ENCODE results near the gene SYNJ1. TPM values are rescaled to one million over a fixed set of nuclear protein-coding genes. Genes with fewer than 3 reads are reported as not detected.

Gene SYNJ1, protein sequence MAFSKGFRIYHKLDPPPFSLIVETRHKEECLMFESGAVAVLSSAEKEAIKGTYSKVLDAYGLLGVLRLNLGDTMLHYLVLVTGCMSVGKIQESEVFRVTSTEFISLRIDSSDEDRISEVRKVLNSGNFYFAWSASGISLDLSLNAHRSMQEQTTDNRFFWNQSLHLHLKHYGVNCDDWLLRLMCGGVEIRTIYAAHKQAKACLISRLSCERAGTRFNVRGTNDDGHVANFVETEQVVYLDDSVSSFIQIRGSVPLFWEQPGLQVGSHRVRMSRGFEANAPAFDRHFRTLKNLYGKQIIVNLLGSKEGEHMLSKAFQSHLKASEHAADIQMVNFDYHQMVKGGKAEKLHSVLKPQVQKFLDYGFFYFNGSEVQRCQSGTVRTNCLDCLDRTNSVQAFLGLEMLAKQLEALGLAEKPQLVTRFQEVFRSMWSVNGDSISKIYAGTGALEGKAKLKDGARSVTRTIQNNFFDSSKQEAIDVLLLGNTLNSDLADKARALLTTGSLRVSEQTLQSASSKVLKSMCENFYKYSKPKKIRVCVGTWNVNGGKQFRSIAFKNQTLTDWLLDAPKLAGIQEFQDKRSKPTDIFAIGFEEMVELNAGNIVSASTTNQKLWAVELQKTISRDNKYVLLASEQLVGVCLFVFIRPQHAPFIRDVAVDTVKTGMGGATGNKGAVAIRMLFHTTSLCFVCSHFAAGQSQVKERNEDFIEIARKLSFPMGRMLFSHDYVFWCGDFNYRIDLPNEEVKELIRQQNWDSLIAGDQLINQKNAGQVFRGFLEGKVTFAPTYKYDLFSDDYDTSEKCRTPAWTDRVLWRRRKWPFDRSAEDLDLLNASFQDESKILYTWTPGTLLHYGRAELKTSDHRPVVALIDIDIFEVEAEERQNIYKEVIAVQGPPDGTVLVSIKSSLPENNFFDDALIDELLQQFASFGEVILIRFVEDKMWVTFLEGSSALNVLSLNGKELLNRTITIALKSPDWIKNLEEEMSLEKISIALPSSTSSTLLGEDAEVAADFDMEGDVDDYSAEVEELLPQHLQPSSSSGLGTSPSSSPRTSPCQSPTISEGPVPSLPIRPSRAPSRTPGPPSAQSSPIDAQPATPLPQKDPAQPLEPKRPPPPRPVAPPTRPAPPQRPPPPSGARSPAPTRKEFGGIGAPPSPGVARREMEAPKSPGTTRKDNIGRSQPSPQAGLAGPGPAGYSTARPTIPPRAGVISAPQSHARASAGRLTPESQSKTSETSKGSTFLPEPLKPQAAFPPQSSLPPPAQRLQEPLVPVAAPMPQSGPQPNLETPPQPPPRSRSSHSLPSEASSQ (N-terminal part only)
- total RNA-seq, result 32.2 TPM

DNA sequence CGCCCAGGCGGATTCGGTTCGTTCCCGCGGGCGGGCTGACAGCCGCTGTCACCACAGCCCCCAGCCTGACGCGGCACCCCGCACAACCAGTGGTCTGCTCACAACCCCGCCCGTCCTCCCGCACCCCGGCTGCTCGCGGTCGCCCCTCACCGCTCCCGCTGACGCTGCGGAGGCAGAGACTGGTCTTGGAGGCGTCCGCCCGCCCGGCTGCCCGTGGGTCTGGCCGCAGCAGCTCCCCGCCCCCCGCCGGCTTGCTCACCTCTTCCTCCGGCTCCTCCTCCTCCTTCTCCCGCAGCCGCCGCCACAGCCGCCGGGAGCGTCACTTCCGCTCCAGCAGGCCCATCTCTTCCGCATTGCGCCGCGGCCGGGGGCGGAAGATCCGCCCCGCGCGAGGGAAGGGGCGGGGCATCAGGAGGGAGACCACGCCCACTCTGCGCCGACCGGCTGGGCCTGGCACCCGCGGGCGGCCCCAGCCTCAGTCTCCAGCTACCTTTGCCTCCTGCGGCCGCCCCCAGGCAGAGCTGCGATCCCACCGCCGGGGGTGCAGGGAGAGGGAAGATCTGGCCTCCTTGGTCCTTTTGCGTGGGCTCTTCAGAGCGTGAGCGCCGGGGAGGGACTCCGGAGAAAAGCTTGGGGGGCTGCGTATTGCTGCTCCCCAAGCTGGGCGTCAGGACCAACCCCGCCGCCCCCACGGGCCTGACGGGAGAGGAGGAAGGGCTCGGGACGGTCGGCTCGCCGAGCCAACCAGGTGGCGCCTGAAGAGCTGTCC lies at the start of gene SYNJ1:
Gene SYNJ1 (minus strand): TSS at position 327 of the 769 bp plus-strand sequence. CDS start 1,118 bp downstream, outside the sequence.

DNA sequence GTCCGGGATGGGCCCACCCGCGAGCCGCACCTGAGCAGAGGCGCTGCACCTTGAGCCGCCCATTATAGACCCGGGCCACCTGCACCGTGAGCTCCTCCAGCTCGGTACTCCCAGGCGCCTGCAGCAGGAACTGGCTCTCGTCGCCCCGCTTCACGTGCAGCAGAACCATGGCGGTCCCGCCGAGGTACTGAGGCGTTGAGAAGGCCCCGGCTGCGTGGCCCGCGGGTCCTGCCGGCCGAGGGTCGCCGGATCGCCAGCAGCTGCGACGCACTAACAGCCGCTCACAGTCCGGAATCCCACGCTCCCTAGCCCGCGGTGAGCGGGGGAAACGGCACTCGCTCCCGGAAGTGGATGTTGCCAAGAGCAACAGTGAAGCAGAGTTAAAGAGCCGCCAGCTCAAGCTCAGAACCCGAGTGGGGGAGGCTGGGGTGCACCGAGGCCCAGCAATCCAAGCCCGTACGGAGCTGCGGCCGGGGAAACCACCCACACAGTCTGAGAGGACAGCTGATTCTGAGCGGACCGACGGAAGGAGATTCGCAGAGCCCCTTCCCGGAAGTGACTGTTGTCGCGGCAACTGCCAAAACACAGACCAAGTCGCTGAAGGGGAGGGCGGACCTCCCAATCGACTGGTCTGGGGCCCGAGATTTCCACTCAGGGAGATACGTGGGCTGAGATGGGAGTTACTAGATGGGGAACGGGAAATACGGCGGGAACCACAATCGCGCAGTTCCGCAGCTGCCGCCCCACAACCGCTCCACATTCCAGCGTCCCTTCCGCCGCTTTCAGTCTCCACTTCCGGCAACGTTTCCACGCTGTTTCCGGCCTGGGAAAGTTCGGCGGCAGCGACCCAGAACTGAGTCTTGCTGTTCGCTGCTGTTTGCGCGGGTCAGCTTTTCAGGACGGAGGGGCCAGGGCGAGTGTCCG lies 115.5 kb downstream of the SYNJ1 start, which contains the start of gene CFAP298:
Gene CFAP298 (minus strand): TSS at position 303 of the 924 bp plus-strand sequence. CDS start 134 bp downstream, at position 169.

DNA sequence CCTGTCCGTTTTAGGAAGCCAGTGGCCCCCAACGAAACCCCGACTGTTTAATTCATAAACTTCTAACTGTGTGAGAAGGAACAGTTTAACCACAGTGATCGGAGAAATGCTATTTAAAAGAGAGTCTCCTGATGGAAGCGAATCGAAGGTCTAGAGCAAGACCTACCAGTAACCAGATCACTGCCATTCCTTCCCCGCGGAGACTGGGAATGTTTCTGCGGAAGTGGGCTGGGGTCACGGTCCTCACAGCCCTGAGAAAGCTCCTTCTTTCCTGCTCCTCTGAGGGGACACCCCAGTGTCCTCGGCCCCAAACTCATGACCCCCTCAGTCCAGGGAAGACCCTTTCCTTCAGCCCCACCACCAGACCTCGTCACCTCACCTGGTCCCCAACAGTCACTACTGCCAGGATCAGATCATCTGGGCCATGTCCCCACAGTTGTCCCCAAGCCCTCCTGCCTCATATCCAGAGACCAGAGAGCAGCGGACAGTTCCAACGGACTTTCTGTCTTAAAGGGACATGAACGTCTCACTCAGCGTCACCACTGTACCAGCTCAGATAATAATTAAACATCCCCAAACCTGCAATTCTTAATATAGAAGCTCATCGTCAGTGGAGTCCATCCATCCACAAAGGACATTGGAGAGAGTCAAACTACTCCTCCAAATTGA lies 142.6 kb downstream of the SYNJ1 start, which contains the start of gene TCP10L:
Gene TCP10L (minus strand): TSS at position 482 of the 669 bp plus-strand sequence. CDS start 1,219 bp downstream, outside the sequence.

Other genes with a start within 250 kb of the SYNJ1 start
- 3.4 TPM for gene TCP10L, start 142.5 kb downstream of the SYNJ1 start, total RNA-seq
- gene CFAP298, start 115.6 kb downstream of the SYNJ1 start, total RNA-seq, result 28.2 TPM
- gene PAXBP1, start 43.7 kb upstream of the SYNJ1 start, total RNA-seq, result 148 TPM

Measured in parietal lobe (tissue), 1 donor.